Measurements from ENCODE around the gene WIPF1. TPM values are rescaled to one million over a fixed set of nuclear protein-coding genes. Genes with fewer than 3 reads are reported as not detected.
A peak's percentile ranks its signal among the peaks of the same experiment; 100 is the strongest.

WIPF1 gene
- total RNA-seq, 1 experiment from 2014 or later = 0.59 TPM

DNA sequence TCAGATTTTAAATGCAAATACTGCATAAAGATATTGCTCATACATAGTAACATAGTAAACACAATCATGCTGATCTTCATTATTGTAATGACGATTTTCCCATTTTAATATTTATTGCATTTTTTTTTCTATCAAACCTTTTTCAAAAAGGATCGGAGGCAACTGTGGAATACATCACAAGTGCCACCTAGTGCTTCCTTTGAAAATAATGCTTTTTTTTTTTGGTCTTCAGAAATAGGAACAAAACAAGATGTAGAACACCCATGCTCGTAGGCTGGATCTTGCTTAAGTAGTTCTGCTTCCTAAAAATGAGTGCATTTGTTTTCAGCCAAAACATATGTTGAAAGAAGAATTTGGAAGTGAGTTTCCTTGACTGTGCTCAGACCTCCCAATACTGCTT is 75.1 kb downstream of the WIPF1 start:
- ChIA-PET CTCF (interaction anchor here (1.2 kb wide), 1 partner anchor 60 kb away, joined by 10 read pairs; no protein-coding TSS in a partner anchor), POLR2A (no interaction called here), RAD21 (ENCODE audit: low non-redundant PET in 1 of 2, low total read pairs in 2 of 2, uncharacterized antibody in 2 of 2, unreplicated experiment in 2 of 2) (no interaction called here)
- Histone ChIP-seq H2AFZ (ENCODE audit: low read depth, low read length, poor library complexity, severe bottlenecking) (no peak overlapping the region), H3K9me3 (ENCODE audit: control insufficient read depth in 1 of 2, insufficient read depth in 1 of 2, low read depth in 1 of 2, low read length in 2 of 2) (0 out of 4 replicates have a peak, but pooled peaks cover 0 to 3% of the 10 kb centered on the region in 2 experiments), H3K79me2 (ENCODE audit: insufficient read depth, low read length) (no peaks in the 10 kb centered on the region), H3K27me3 (ENCODE audit: insufficient read depth, low read length) (peaks cover 6% of the 10 kb centered on the region; the same call in 1 of the 2 replicates), H3K27ac (ENCODE audit: low read depth, low read length) (no peak overlapping the region), H3K4me3 (replicated peaks in 1 of 2; ENCODE audit: low read depth in 1 of 2, low read length in 2 of 2) (no peak overlapping the region), H3K36me3 (ENCODE audit: control insufficient read depth in 1 of 2, insufficient read depth in 2 of 2, low read length in 2 of 2) (no peaks in the 10 kb centered on the region), H3K4me1 (ENCODE audit: control insufficient read depth in 1 of 2, insufficient read depth in 2 of 2, low read length in 2 of 2) (no peaks in the 10 kb centered on the region), H3K4me2 (ENCODE audit: low read length) (no peak overlapping the region), H3K9ac (ENCODE audit: low read length) (no peak overlapping the region), H3K9me2 (ENCODE audit: insufficient read depth) (no peaks in the 10 kb centered on the region), H4K20me1 (ENCODE audit: insufficient read depth) (no peaks in the 10 kb centered on the region)
- intact Hi-C loops (cut with micrococcal nuclease) = loop anchor here (2.0 kb wide), 1 partner anchor 60 kb away; no protein-coding TSS in a partner anchor
- DNase-seq (ENCODE audit: low read depth, low spot score) = no peak
- TF ChIP-seq SRF (IDR thresholded peaks at IDR 0.05; ENCODE audit: low read depth) (no peak), RAD21 (IDR thresholded peaks at IDR 0.05; ENCODE audit: low read depth) (peak; percentile 46), TCF7L2 (IDR thresholded peaks at IDR 0.05; ENCODE audit: borderline replicate concordance, extremely low read depth, insufficient read depth, insufficient read length) (no peak), CTCF (IDR thresholded peaks at IDR 0.05 in 2 of 3, conservative IDR thresholded peaks at IDR 0.05 in 1 of 3; ENCODE audit: borderline replicate concordance in 1 of 3, insufficient read depth in 1 of 3, low read depth in 2 of 3, low read length in 2 of 3) (peak in 2 of 3 experiments; percentile 9 to 28; a peak in 2 of 6 replicates), ELF1 (IDR thresholded peaks at IDR 0.05; ENCODE audit: borderline replicate concordance, low read depth) (no peak)
- BruUV-seq (replicated peaks) = no TSS peak
- no peak for ATAC-seq

- no peak overlapping the region for H3K9ac ChIP-seq (ENCODE audit: low read length)
- no peaks in the 10 kb centered on the region for H3K9me2 ChIP-seq (ENCODE audit: insufficient read depth)
- no peak overlapping the region for H3K4me2 ChIP-seq (ENCODE audit: low read length)
- no peaks in the 10 kb centered on the region for H4K20me1 ChIP-seq (ENCODE audit: insufficient read depth)
- BruUV-seq (replicated peaks) = no TSS peak
- ChIA-PET CTCF (no interaction called here), RAD21 (ENCODE audit: low non-redundant PET in 1 of 2, low total read pairs in 2 of 2, uncharacterized antibody in 2 of 2, unreplicated experiment in 2 of 2) (no interaction called here), POLR2A (no interaction called here)
- H3K4me3 ChIP-seq (replicated peaks in 1 of 2; ENCODE audit: low read depth in 1 of 2, low read length in 2 of 2) = no peak overlapping the region
- H3K4me1 ChIP-seq (ENCODE audit: control insufficient read depth in 1 of 2, insufficient read depth in 2 of 2, low read length in 2 of 2) = no peaks in the 10 kb centered on the region
- no peak overlapping the region for H2AFZ ChIP-seq (ENCODE audit: low read depth, low read length, poor library complexity, severe bottlenecking)
- no peak overlapping the region for H3K27ac ChIP-seq (ENCODE audit: low read depth, low read length)
- peaks cover 6% of the 10 kb centered on the region; the same call in 1 of the 2 replicates for H3K27me3 ChIP-seq (ENCODE audit: insufficient read depth, low read length)
- intact Hi-C loops (cut with micrococcal nuclease) = no loop called here
- H3K9me3 ChIP-seq (ENCODE audit: control insufficient read depth in 1 of 2, insufficient read depth in 1 of 2, low read depth in 1 of 2, low read length in 2 of 2) = no peaks in the 10 kb centered on the region
- no peaks in the 10 kb centered on the region for H3K36me3 ChIP-seq (ENCODE audit: control insufficient read depth in 1 of 2, insufficient read depth in 2 of 2, low read length in 2 of 2)
- DNase-seq (ENCODE audit: low read depth, low spot score) (no peak), ATAC-seq (no peak)
- TF ChIP-seq MAX (IDR thresholded peaks at IDR 0.05) (no peak), JUND (IDR thresholded peaks at IDR 0.05) (no peak), RAD21 (IDR thresholded peaks at IDR 0.05; ENCODE audit: low read depth) (no peak), ZFX (IDR thresholded peaks at IDR 0.05) (no peak), POLR2A (IDR thresholded peaks at IDR 0.05; ENCODE audit: borderline replicate concordance, extremely low read depth, insufficient read depth, insufficient read length) (no peak), CEBPB (IDR thresholded peaks at IDR 0.05; ENCODE audit: low read depth) (no peak), TCF7L2 (IDR thresholded peaks at IDR 0.05; ENCODE audit: borderline replicate concordance, extremely low read depth, insufficient read depth, insufficient read length) (no peak), CBX3 (IDR thresholded peaks at IDR 0.05; ENCODE audit: low read depth) (no peak), POLR2AphosphoS5 (IDR thresholded peaks at IDR 0.05; ENCODE audit: low read depth, low read length) (no peak), REST (IDR thresholded peaks at IDR 0.05; ENCODE audit: low read depth) (no peak), SRF (IDR thresholded peaks at IDR 0.05; ENCODE audit: low read depth) (no peak), EZH2phosphoT487 (IDR thresholded peaks at IDR 0.05; ENCODE audit: borderline replicate concordance) (no peak), ZNF274 (IDR thresholded peaks at IDR 0.05; ENCODE audit: low read depth, low read length) (no peak)
- no peaks in the 10 kb centered on the region for H3K79me2 ChIP-seq (ENCODE audit: insufficient read depth, low read length)
Measured at GRCh38 chr2:174518395-174518794, 79.2 kb downstream of the WIPF1 start.

All from HCT116 (cell line).